IMR-90 (cell line): ENCODE results near the gene PADI1. TPM values are rescaled to one million over a fixed set of nuclear protein-coding genes. Genes with fewer than 3 reads are reported as not detected.
A peak's percentile ranks its signal among the peaks of the same experiment; 100 is the strongest.

Experiments used
- ATAC-seq: fragments of 200-7000 bp; cut with Tn5 transposase; 2 replicates; pipeline ENCODE4 v1.9.1; 2020; ENCODE audit warnings: low read depth, mild to moderate bottlenecking, moderate library complexity
- BruUV-seq: library from RNA; stranded (reverse); fragments of 400-500 nt; replicated peaks from 2 replicates; lab custom pipeline; 2021; lab: Mats Ljungman, UMichigan
- CTCF ChIA-PET: fragments of 300-600 bp; formaldehyde crosslinking; extraction: SDS; loops from one replicate; lab custom pipeline; 2021; ENCODE audit warnings: antibody characterized with exemption; lab: Yijun Ruan, JAX
- POLR2A ChIA-PET: fragments of 300-600 bp; sonication (Branson Sonifier 250); formaldehyde crosslinking; loops from one replicate; lab custom pipeline; 2022; ENCODE audit warnings: antibody characterized with exemption; ENCODE audit not compliant: unreplicated experiment; lab: Charles Lee
- DNase-seq: peaks from one replicate; pipeline ENCODE4 v3.0.0; 2013
- H2AFZ ChIP-seq: replicated peaks from 2 replicates; pipeline ENCODE3; 2013; ENCODE audit warnings: low read length, mild to moderate bottlenecking; ENCODE audit not compliant: poor library complexity
- H2AK5ac ChIP-seq: 2 replicates; pipeline ENCODE4 v1.6.1; 2013; ENCODE audit warnings: low read depth, low read length, inconsistent platforms
- H2AK9ac ChIP-seq: replicated peaks from 2 replicates; pipeline ENCODE3; 2013; ENCODE audit warnings: mild to moderate bottlenecking, low read depth, low read length, moderate library complexity; ENCODE audit not compliant: poor library complexity
- H2BK120ac ChIP-seq: 2 replicates; pipeline ENCODE4 v1.6.1; 2013; ENCODE audit warnings: low read depth, low read length, inconsistent platforms
- H2BK15ac ChIP-seq: 3 replicates; pipeline ENCODE4 v1.6.1; 2013; ENCODE audit warnings: low read depth, low read length, inconsistent platforms
- H2BK20ac ChIP-seq: 2 replicates; pipeline ENCODE4 v1.6.1; 2013; ENCODE audit warnings: low read depth, mild to moderate bottlenecking, inconsistent platforms, low read length, moderate library complexity
- H2BK5ac ChIP-seq: 2 replicates; pipeline ENCODE4 v1.6.1; 2013; ENCODE audit warnings: mild to moderate bottlenecking, low read depth, low read length, inconsistent platforms; ENCODE audit not compliant: poor library complexity, severe bottlenecking
- H3K14ac ChIP-seq: replicated peaks from 2 replicates; pipeline ENCODE4 v1.6.1; 2013; ENCODE audit warnings: low read depth, low read length, inconsistent platforms
- H3K18ac ChIP-seq: 2 replicates; pipeline ENCODE4 v1.6.1; 2013; ENCODE audit warnings: low read depth, low read length, control low read depth
- H3K23ac ChIP-seq: 2 replicates; pipeline ENCODE4 v1.6.1; 2013; ENCODE audit warnings: low read depth, low read length, inconsistent platforms
- H3K27ac ChIP-seq: 2 replicates; pipeline ENCODE4 v1.5.1; 2013; ENCODE audit warnings: mild to moderate bottlenecking, control low read depth, low read length; ENCODE audit not compliant: insufficient read depth
- H3K27me3 ChIP-seq: 2 replicates; pipeline ENCODE4 v1.6.1; 2013; ENCODE audit warnings: low read length; ENCODE audit not compliant: control insufficient read depth, insufficient read depth
- H3K36me3 ChIP-seq: 2 replicates; pipeline ENCODE4 v1.6.1; 2013; ENCODE audit warnings: low read length, mixed read lengths; ENCODE audit not compliant: control insufficient read depth, insufficient read depth
- H3K4ac ChIP-seq: 2 replicates; pipeline ENCODE4 v1.6.1; 2013; ENCODE audit warnings: low read depth, low read length, inconsistent platforms
- H3K4me1 ChIP-seq: 2 replicates; pipeline ENCODE4 v1.6.1; 2013; ENCODE audit warnings: low read length, mixed read lengths; ENCODE audit not compliant: control insufficient read depth, insufficient read depth
- H3K4me2 ChIP-seq: 2 replicates; pipeline ENCODE4 v1.6.1; 2013; ENCODE audit warnings: low read depth, mild to moderate bottlenecking, control low read depth, low read length, moderate library complexity
- H3K4me3 ChIP-seq: 2 replicates; pipeline ENCODE4 v1.5.1; 2013; ENCODE audit warnings: low read depth, mild to moderate bottlenecking, control low read depth, low read length, moderate library complexity; ENCODE audit not compliant: insufficient read depth
- H3K56ac ChIP-seq: 2 replicates; pipeline ENCODE4 v1.6.1; 2013; ENCODE audit warnings: low read length, inconsistent platforms; ENCODE audit not compliant: insufficient read depth; ENCODE audit errors: extremely low read depth
- H3K79me1 ChIP-seq, 2 experiments: 2 replicates each; pipeline ENCODE4 v1.6.1; 2013; ENCODE audit warnings: low read length in 2 of 2, inconsistent platforms in 1 of 2, low read depth in 1 of 2
- H3K9ac ChIP-seq: 2 replicates; pipeline ENCODE4 v1.6.1; 2013; ENCODE audit warnings: low read depth, low read length, control low read depth
- H3K9me1 ChIP-seq: 2 replicates; pipeline ENCODE4 v1.6.1; 2013; ENCODE audit warnings: low read length, inconsistent platforms; ENCODE audit not compliant: insufficient read depth
- H3K9me3 ChIP-seq: 2 replicates; pipeline ENCODE4 v1.6.1; 2013; ENCODE audit warnings: low read length; ENCODE audit not compliant: control insufficient read depth, insufficient read depth
- H4K20me1 ChIP-seq: 2 replicates; pipeline ENCODE4 v1.6.1; 2013; ENCODE audit warnings: low read length, inconsistent platforms; ENCODE audit not compliant: insufficient read depth
- H4K5ac ChIP-seq: 2 replicates; pipeline ENCODE4 v1.6.1; 2013; ENCODE audit warnings: mild to moderate bottlenecking, low read depth, low read length, control low read depth
- H4K8ac ChIP-seq, 2 experiments: 2 replicates each; pipeline ENCODE4 v1.6.1; 2013; ENCODE audit warnings: low read depth in 2 of 2, low read length in 2 of 2, control low read depth in 1 of 2, inconsistent platforms in 1 of 2
- H4K91ac ChIP-seq: 2 replicates; pipeline ENCODE4 v1.6.1; 2013; ENCODE audit warnings: low read depth, low read length, inconsistent platforms; ENCODE audit not compliant: insufficient read depth
- BHLHE40 ChIP-seq: fragments of 150-350 bp; IDR thresholded peaks from 2 replicates; pipeline ENCODE4 v1.6.1; 2016; ENCODE audit warnings: mild to moderate bottlenecking, low read depth, low read length
- CHD1 ChIP-seq: IDR thresholded peaks from 2 replicates; pipeline ENCODE4 v1.6.1; 2012; ENCODE audit warnings: low read depth, low read length, improper control_type of control experiment
- CTCF ChIP-seq: conservative IDR thresholded peaks from 2 replicates; pipeline ENCODE4 v1.5.1; 2012; ENCODE audit warnings: mild to moderate bottlenecking, low read depth, low read length, improper control_type of control experiment
- FOS ChIP-seq: fragments of 150-350 bp; IDR thresholded peaks from 2 replicates; pipeline ENCODE4 v1.6.1; 2016; ENCODE audit warnings: low read depth, low read length
- MAFK ChIP-seq: IDR thresholded peaks from 2 replicates; pipeline ENCODE4 v1.6.1; 2012; ENCODE audit warnings: low read depth, low read length, improper control_type of control experiment
- MAZ ChIP-seq: IDR thresholded peaks from 2 replicates; pipeline ENCODE4 v1.6.1; 2012; ENCODE audit warnings: low read depth, mild to moderate bottlenecking, low read length, improper control_type of control experiment, moderate library complexity, borderline replicate concordance
- MXI1 ChIP-seq: IDR thresholded peaks from 2 replicates; pipeline ENCODE4 v1.6.1; 2012; ENCODE audit warnings: low read depth, mild to moderate bottlenecking, low read length, moderate library complexity, borderline replicate concordance
- NFE2L2 ChIP-seq: fragments of 150-350 bp; IDR thresholded peaks from 2 replicates; pipeline ENCODE4 v1.6.1; 2016; ENCODE audit warnings: low read depth, mild to moderate bottlenecking, low read length
- POLR2A ChIP-seq: IDR thresholded peaks from 2 replicates; pipeline ENCODE4 v1.6.1; 2012; ENCODE audit warnings: mild to moderate bottlenecking, low read depth, low read length
- RAD21 ChIP-seq: IDR thresholded peaks from 2 replicates; pipeline ENCODE4 v1.6.1; 2012; ENCODE audit warnings: low read length, improper control_type of control experiment
- RCOR1 ChIP-seq: IDR thresholded peaks from 2 replicates; pipeline ENCODE4 v1.6.1; 2012; ENCODE audit warnings: mild to moderate bottlenecking, low read length, improper control_type of control experiment; ENCODE audit not compliant: insufficient replicate concordance
- RFX5 ChIP-seq: IDR thresholded peaks from 2 replicates; pipeline ENCODE4 v1.8.0; 2012; ENCODE audit warnings: low read depth, mild to moderate bottlenecking, low read length, moderate library complexity
- SMC3 ChIP-seq: fragments of 150-350 bp; IDR thresholded peaks from 2 replicates; pipeline ENCODE4 v1.6.1; 2016; ENCODE audit warnings: low read depth, mild to moderate bottlenecking, antibody characterized with exemption, low read length, moderate library complexity
- USF2 ChIP-seq: fragments of 150-350 bp; IDR thresholded peaks from 2 replicates; pipeline ENCODE4 v1.6.1; 2017; ENCODE audit warnings: mild to moderate bottlenecking, antibody characterized with exemption, low read length, low read depth
- WGBS, 2 experiments: methylation state at CpG; one replicate each; pipeline versions ENCODE4 v1.1.5 to v1.1.7; 2013; ENCODE audit warnings: missing lambda C conversion rate in 2 of 2; ENCODE audit not compliant: insufficient read length in 1 of 2; ENCODE audit errors: extremely low coverage in 2 of 2; 5-methylcytosine and 5-hydroxymethylcytosine counted together
- dilution Hi-C: fragments of 300-500 bp; cut with HindIII; formaldehyde crosslinking; loops from one replicate; pipeline ENCODE4 v1.14.3; 2018; ENCODE audit warnings: low sequenced_read_pairs; ENCODE audit not compliant: unreplicated experiment
- in situ Hi-C: fragments of 300-500 bp; cut with MboI; formaldehyde crosslinking; loops from 3 replicates; pipeline ENCODE4 v1.14.3; 2019; ENCODE audit warnings: low sequenced_read_pairs, inconsistent platforms, mixed read lengths
- intact Hi-C: fragments of 100-400 bp; cut with micrococcal nuclease; formaldehyde crosslinking; loops from 2 replicates; pipeline ENCODE4 v1.10.0; 2022
- polyA plus RNA-seq, 3 experiments: library from polyadenylated mRNA; depleted of rRNA; stranded (reverse); fragments of >200 nt; gene quantifications; 2 replicates each; pipeline ENCODE4 v1.2.3, GENCODE V29; 2012; ENCODE audit warnings: low replicate concordance in 1 of 3
- total RNA-seq: library from RNA; depleted of rRNA; stranded (reverse); fragments of >200 nt; gene quantifications from 2 replicates; pipeline ENCODE4 v1.2.3, GENCODE V29; 2012
- TF ChIP-seq, protein P1 (sequence below): fragments of 150-350 bp; IDR thresholded peaks from 2 replicates; pipeline ENCODE4 v1.6.1; 2016; ENCODE audit warnings: low read depth, mild to moderate bottlenecking, low read length, moderate library complexity, borderline replicate concordance

PADI1 gene
- total and polyA plus RNA-seq, 2 of the 4 experiments (the other 2 are of a cell fraction): 0.17 TPM; not detected in 1

GRCh38 chr1:17213148-17213781, 8.3 kb downstream of the PADI1 start:
- DNase-seq (no peak), ATAC-seq (no peak)
- Histone ChIP-seq H3K9ac (0 out of 2 replicates have a peak overlapping the region, but pooled peaks have one; percentile 5), H2BK5ac (peak overlapping the region; percentile 2), H3K9me3 (no peaks in the 10 kb centered on the region), H2AK9ac (peak overlapping the region; percentile 33), H4K5ac (peak overlapping the region; percentile 20; the same call in 1 of the 2 replicates), H3K4me3 (no peak overlapping the region), H4K91ac (peak overlapping the region; percentile 57), H3K18ac (peak overlapping the region; percentile 25; the same call in 1 of the 2 replicates), H3K27ac (no peak overlapping the region), H3K9me1 (peaks cover 8% of the 10 kb centered on the region; the same call in 1 of the 2 replicates), H3K4me1 (peaks cover 12% of the 10 kb centered on the region), H2AFZ (peak overlapping the region; percentile 77), H3K23ac (peak overlapping the region; percentile 16; the same call in 1 of the 2 replicates), H3K4ac (peak overlapping the region; percentile 64), H2BK15ac (peak overlapping the region; percentile 61), H2BK20ac (peak overlapping the region; percentile 53), H2AK5ac (peak overlapping the region; percentile 66), H4K8ac (peak overlapping the region; percentile 33 to 82; a peak in 3 of 4 replicates), H3K79me1 (no peaks in the 10 kb centered on the region), H3K36me3 (no peaks in the 10 kb centered on the region), H3K27me3 (peaks cover 6% of the 10 kb centered on the region), H3K56ac (no peak overlapping the region; the same call in 1 of the 2 replicates), H3K14ac (peak overlapping the region; percentile 24), H4K20me1 (no peaks in the 10 kb centered on the region), H3K4me2 (peak overlapping the region; percentile 0; the same call in 1 of the 2 replicates), H2BK120ac (peak overlapping the region; percentile 49)
- POLR2A ChIA-PET: no interaction called here
- CTCF ChIA-PET: interaction anchor here (2.2 kb wide), 1 partner anchor 10 kb away, joined by 8 read pairs; no protein-coding TSS in a partner anchor
- WGBS, 2 experiments: 33% methylated on average over 1 of the region's 13 CpGs; no CpG with 5 or more reads in 1 of the 2 experiments
- in situ Hi-C loops (no loop called here), intact Hi-C loops (no loop called here), dilution Hi-C loops (no loop called here)
- BruUV-seq: no TSS peak
- TF ChIP-seq BHLHE40 (no peak), MAFK (no peak), MAZ (no peak), MXI1 (no peak), USF2 (no peak), RFX5 (no peak), RCOR1 (no peak), CHD1 (no peak), CTCF (no peak), POLR2A (no peak), FOS (no peak), SMC3 (no peak), NFE2L2 (no peak), RAD21 (no peak)
- TF ChIP-seq, protein P1, sequence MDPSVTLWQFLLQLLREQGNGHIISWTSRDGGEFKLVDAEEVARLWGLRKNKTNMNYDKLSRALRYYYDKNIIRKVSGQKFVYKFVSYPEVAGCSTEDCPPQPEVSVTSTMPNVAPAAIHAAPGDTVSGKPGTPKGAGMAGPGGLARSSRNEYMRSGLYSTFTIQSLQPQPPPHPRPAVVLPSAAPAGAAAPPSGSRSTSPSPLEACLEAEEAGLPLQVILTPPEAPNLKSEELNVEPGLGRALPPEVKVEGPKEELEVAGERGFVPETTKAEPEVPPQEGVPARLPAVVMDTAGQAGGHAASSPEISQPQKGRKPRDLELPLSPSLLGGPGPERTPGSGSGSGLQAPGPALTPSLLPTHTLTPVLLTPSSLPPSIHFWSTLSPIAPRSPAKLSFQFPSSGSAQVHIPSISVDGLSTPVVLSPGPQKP: no peak
